HS-27A (cell line): Measurements from ENCODE around the gene DHDH.

Experiments
- DNase-seq: peaks from one replicate; pipeline ENCODE4 v3.0.0-alpha.2; 2012; ENCODE audit warnings: low read depth, missing footprints

Gene DHDH

DNA sequence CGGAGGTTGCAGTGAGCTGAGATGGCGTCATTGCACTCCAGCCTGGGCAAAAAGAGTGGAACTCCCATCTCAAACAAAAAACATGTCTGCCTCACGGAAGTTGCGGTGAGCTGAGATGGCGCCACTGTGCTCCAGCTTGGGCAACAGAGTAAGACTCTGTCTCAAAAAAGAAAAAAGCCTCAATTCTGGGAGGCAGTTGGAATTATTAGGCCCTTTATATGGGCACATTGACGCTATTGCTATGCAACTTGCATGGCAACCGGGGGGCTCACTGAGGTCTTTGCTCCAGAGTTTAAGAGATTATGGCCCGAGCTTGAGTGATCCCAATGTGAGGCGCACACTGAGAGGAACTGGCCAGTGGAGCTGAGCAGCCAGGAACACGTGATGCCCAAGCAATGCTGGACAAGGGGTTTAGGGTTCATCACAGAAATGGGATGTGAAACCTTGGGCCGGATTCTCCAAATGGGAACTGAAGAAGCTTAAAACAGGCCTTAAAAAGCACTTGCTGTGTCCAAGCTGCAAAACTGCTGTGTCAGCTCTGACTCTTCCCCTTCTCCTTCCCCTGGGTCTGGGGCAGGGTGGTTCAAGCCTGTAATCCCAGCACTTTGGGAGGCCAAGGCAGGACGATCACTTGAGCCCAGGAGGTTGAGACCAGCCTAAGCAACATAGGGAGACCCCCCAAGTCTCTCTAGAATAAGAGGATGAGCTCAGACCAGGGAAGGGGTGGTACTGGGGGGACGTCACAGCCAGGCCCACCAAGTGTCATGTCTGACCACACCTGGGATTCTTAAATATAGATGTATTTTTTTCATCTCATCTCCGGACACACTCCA lies 34.1 kb downstream of the DHDH start:
- DNase-seq = no peak

DNA sequence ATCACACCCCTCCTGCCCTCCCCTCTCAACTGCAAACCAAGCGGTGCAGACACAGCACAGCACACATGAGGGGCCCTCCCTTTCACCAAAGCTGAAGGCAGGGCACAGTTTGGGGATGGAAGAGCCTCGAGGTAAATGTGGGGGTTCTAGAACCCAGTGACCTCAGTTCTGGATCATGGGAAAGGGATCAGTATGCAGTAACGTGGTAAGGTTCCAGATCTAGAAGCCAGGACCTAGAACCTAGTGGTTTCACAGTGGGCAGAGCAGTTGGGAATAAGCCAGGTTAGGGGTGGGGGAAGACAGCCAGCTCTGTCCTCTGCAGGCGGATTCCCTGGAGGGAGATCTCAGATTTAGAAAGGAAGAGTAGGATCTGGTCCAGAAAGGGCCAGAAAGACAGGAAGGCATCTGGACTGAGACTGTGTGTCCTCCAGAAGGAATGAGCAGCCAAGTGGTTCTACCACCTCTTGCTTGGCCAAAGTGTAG lies 34.7 kb downstream of the DHDH start:
- DNase-seq = no peak

DNA sequence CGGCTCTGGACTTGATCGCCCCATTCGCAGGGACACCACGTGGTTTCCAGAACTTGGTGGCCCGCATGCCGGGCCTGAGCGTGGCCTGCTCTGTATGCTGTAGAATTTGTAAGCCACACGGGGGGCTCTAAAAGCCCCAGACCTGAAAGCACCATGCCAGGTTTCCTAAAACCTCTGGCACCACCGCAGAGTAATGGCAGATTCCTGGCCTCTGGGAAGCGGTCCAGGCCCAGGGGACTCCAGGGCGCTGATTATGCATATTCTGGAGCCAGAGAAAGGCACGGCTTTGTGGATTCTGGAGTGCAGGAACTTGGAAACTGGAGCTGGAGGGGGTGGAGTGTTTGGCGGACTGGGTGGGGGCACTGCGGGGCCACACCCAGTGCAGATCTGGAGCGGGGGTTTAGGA lies 35.3 kb downstream of the DHDH start:
- DNase-seq = no peak

DNA sequence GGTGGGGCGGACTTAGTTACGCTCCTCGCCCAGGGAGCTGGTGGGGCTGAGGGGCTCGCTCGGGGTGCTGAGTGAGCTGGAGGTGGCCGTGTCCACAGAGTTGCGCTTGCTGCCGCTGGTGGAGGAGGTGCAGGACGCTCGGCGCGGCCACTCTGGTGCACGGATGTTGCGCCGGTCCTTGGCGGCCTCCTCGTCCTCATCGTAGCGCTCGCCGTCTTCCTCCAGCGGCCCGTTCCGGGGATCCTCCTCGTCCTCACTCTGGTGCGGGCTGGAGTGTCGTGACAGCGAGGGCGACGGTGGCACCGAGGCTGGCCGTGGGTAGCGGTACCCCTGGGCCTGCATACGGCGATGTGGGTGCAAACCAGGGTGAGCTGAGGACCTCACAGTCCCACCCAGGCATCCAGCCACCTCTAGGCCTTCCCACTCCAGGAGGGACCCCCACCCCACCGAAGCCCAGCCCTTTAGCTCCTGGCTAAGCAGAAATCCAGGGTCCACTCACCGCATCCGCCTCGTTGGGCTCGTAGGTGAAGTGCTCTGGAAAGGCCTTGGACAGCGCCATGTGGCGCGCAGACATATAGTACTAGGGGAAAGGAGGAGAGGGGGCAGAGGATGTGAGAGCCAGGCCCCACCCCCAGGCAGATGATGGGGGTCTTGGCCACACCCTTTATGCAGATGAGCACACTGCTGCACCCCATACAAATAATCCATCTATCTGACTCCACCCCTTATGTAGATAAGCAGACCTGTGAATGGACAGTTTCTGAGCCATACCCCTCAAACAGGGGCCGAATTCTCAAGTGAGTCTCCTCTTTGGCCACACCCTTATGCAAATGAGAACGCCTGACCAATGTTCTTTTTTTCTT lies 36.0 kb downstream of the DHDH start:
- DNase-seq = no peak

DNA sequence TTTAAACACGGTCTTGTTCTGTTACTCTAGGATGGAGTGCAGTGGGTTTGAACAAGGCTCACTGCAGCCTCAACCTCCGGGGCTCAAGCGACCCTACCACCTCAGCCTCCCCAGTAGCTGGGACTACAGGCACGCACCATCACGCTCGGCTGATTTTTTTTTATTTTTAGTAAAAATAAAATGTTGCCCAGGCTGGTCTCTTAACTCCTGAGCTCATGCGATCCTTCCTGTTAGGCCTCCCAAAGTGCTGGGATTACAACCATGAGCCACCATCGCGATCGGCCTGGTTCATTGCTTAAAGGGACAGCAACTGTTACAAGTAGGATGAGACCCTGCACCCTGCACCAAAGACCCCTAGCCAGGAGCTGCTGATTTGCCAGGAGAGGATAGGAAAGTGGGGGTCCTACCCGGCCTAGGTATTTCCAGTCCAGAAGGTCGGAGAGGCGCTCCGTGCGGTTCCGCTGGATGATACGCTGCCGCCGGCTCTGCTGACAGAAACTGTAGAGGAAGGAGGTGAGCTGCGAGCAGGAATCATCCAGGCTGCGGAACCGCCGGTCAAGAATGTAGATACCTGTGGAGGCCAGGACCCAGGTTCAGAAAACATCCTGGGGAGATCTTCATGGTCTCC lies 36.8 kb downstream of the DHDH start:
- no peak for DNase-seq

DNA sequence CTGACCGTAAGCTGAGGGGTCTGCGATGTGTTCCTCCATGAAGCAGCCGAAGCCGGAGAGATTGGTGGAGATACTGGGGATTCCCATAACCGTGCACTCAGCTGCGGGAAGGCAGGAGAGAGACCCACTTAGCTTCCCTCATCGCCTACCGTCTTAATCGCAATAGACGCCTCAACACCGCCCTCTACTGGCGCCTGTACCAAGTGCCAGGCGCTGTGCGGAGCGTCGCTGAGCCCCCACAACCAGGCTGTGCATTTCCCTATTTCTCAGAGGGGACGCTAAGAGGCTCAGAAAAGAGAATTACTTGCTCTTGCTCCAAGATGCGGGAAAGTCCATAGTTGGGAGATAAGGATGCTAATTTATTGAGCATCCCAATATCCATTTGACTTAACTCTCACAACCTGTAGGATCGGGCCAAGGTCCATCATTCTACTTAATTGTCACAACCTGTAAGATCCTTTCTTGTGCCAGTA lies 37.5 kb downstream of the DHDH start:
- no peak for DNase-seq

DNA sequence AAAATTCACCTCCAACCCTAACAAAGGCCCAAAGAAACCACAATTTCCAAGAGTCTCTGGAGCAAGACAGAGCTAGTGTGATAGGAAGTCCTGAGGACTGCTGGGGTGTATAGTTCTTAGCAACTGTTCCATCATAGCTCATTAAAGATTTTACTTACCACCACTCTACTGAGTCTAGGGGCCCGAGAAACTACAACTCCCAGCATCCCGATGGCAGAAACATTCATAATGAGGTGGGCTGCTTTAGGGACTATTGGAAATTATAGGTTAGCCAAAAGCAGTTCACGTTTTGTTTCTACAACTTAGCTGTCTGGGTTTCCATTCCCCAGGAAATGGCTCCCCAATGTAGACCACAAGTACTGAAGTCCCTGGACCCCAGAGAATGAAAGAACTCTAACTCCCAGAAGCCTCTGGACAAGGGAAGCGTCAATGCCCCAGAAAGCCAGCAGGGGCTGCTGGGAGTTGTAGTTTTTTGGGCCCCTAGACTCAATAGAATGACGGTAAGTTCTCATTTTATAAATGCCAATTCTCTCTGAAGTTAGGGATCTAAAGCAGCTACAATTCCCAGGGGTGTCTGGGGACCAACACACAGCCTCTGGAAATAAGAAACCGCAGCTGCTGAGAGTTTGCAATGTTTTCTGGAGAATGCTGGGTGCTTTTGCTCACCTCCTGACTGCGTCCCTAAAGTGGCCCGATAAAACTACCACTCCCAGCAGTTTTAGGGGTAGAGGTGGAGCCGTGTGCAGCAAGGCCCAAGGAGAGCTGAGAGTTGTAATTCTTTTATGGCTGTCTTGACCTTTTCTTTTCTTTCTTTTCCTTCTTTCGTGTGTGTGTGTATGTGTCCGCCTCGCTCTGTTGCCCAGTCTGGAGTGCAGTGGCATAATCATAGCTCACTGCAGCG lies 42.7 kb downstream of the DHDH start:
- no peak for DNase-seq

DNA sequence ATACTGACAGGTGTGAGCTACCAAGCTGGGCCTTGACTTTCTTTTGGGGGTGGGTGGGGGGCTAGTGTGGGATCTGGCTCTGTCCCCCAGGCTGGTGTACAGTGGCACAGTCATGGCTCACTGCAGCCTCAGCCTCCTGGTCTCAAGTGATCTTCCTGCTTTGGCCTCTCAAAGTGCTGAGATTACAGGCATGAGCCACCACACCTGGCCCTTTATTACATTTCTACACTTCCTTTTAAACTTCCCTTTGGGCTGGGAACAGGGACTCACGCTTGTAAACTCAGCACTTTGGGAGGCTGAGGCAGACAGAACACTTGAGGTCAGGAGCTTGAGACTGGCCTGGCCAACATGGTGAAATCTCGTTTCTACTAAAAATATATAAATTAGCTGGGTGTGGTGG lies 43.6 kb downstream of the DHDH start:
- no peak for DNase-seq

DNA sequence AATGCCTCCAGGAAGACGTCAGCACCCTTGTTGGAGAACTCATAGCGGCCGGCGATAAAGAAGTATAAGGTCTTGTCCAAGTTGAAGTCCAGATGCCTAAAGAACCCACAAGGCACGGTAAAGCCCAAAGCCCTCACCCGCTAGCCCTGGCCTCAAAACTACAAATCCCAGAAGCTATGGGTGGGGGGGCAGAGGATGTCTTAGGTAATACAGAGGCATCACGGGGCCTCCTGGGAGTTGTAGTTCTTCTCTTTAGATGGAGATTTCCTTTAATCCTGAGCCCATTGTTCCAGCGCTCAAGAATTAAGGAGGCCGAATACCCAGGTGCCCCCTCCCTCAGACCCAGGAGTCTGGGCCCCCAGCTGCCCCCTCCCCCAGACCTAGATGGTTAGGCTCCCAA lies 48.8 kb downstream of the DHDH start:
- DNase-seq = no peak

DNA sequence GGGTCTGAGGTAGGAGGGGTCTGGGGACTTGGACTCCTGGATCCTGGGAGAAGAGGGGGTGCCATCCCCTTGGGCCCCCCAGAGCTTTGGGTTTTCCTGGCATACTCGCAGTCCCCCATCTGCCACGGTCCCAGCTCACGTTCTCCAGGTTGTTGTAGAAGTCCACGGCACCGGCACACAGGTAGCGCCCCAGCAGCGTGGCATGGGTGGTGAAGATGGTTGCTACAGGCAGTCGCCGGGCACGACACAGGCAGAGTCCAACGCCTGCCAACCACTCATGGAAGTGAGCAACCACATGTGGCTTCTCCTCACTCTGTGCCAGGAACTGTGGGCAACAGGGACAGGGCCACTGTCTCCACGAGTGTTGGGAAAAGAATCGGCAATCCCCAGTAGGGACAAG lies 52.2 kb downstream of the DHDH start:
- DNase-seq = no peak

DNA sequence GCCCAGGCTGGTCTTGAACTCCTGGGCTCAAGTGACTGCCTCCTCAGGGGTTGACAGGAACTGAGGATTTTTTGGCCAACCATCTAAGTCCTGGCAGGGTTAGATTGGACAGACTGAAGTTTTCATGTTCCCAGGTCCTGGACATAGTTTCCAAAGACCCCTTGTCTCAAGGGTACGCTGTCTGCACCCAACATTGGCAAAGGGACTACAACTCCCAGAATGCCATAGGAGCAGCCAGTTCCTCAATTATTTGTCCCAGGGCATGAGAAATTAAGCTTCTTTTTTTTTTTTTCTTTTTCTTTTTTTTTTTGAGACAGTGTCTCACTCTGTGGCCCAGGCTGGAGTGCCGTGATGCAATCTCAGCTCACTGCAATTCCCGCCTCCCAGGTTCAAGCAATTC lies 52.7 kb downstream of the DHDH start:
- no peak for DNase-seq

DNA sequence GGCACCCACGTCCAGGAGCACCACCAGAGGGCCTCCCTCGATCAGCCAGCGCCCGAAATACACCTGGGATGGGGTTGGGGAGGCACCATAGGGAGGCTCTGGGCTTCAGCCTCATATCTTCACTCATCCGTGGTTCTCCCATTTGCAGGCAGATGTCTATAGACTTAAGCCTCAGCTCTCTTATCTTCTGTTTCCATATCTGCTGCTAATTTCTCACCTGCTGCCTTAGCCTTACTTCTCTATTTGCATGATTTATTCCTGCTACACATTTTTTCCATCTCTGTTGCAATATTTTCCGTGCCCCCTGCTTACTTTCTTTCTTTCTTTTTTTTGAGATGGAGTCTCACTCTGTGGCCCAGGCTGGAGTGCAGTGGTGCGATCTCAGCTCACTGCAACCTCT lies 53.8 kb downstream of the DHDH start:
- no peak for DNase-seq

DNA sequence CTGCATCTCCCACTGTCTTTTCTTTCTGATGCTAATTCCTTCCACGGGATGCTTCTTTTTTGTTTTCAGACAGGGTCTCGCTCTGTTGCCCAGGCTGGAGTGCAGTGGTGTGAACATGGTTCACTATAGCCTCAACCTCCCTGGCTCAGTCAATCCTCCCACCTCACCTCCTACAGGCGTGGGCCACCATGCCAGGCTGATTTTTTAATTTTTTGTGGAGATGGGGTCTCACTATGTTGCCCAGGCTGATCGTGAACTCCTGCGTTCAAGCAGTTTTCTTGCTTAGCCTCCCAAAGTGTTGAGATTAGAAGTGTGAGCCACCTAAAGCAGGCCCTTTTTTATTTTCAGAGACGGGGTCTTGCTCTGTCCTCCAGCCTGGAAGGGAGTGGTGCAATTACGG lies 54.8 kb downstream of the DHDH start:
- DNase-seq = no peak

DNA sequence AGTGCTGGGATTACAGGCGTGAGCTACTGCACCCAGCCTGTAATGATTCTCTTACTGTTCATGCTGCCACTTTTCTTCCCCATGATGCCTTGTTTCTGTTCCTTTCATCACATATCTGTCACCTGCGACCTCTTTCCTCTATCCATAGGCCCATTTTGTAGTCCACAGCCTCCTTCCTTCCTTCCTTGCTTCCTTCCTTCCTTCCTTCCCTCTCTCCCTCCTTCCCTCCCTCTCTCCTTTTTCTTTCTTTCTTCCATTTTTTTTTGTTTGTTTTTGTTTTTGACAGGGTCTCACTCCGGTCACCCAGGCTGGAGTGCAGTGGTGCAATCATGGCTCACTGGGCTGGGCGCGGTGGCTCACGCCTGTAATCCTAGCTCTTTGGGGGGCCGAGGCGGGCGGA lies 55.4 kb downstream of the DHDH start:
- no peak for DNase-seq

DNA sequence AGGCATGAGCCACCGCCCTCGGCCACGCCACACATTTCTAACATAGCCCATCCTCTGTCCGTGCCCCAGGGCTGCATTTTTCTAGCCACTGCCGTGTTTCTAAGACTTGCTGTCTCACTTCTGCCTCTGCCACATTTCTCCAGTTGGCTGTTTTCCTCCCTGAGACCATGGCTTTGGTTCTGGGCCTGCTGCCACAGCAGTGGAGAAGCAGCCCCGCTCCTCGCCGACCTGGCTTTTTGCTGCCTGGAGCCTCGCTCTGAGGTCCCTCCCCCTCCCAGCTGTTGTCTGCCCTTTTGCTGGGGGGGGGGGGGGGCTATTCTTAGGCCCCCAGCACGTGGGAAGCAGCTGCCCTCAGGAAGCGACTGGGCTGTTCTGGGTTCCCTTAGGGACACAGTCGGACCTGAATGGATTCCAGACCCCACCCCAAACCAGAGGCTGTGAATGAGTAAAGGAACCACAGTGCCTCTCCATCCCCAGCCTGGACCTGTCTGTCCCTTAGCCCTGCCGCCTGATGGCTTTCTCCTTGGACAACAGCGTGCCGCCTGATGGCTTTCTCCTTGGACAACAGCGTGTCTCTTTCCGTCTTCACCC lies 56.3 kb downstream of the DHDH start:
- DNase-seq = no peak

DNA sequence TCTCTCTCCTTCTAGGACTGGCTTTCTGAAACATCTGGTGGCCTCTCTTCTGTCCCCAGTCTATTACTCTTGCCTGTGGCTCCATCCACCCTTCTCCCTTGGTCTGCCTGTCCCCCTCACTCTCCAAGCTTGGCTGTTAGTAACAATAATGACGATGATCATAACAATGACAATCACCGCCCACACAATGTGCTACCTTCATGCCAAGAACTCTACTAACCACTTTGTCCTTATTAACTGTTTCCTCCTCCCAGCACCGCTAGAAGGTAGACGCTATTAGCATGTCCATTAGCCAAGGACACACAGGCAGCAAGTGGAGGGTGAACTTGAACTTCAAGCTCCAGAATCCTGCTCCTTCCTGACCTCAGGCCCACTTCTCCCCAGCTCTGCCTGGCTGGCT lies 56.9 kb downstream of the DHDH start:
- DNase-seq = no peak

DNA sequence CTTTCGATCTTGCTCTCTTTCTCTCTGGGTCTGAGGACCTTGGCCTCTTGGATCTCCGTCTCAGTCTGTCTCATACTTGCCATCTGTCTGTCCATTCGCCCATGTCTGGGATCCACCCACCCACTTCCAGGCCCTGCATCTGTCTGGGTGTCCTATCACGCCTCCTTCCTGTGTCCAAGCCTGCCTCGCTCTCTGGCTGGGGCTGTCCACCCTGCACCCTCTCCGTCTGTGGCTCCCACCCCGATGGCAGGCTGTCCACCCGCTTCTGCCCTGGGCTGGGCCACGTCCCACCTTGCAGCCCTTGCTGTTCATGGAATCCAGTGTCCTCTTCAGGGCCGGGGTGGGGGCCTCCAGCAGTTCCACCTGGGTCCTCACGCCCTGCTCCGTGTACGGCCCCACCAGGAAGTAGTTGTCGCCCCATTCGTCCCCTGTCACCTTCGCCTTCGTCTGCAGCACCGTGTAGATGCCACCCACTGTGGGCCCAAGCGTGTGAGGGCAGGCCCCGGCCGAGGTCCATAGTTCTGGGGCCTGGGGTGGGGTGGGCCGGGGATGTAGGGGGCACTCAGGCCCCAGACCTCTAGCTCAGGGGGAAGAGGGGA lies 57.6 kb downstream of the DHDH start:
- DNase-seq = no peak

DNA sequence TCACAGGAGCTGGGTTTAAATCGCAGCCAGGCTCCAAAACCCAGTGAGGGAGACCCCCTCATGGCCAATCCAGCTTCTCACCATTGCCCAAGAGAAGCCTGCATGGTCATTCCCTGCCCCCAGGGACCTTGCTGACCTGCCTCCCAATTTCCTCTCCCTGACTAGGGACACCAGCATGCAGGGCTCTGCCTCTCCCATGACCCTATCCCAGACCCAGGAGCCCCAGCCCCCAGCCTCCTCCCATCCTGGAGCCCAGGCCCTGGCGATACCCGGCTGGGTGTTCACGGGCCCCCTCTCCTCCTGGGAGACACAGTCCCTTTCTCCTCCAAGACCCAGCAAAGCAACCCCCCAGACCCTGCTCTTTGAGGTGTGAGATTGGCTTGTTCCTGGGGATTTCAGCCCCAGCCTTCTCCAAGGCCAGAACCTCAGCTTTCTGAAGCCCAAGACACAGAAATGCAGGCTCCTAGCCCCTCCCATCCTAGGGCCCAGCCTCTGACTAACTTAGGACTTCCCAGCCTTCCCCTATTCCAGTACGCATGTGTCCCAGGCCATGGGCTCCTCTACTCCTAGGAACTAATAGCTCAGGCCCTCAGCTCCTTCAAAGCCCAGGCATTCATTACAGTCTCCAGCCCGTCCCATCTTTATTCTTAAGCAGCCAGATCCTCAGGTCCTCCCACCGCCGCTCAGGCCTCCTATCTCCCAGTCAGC lies 58.5 kb downstream of the DHDH start:
- no peak for DNase-seq

DNA sequence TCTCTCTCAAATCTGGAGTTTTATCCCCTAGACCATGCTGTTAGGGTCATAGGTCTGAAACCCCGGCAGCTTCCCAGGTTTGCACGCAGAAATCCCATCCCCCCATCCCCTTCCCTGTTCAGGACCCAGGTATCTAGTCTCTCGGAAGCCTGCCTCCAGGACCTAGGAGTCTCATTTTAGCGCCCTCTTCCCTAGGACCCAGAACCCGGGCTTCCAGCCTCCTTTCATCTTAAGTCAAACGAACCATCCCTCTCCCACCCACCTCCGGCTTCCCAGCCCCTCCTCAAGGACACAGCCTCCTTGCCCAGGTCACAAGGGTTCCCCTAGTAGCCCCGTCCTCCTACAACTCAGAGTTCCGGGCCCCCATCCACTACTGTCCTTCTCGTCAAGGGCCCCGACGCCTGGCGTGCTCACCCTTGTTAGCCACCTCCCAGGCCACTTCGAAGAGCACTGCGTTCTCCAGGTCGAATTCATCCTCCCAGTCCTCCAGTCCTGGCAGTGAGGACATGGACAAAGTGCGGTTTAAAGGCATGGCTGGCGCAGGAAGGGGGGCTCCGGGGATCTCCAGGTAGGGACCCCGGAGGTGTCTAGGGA lies 59.2 kb downstream of the DHDH start:
- DNase-seq = no peak
